GM12878 (cell line): ENCODE measurements around the gene BNIPL. TPM values are rescaled to one million over a fixed set of nuclear protein-coding genes. Genes with fewer than 3 reads are reported as not detected.

ENCODE experiments used
- BACH1 ChIP-seq: fragments of 450-650 bp; IDR thresholded peaks from 2 replicates; pipeline ENCODE4 v1.6.1; 2017; ENCODE audit warnings: mild to moderate bottlenecking, borderline replicate concordance
- CHD2 ChIP-seq: IDR thresholded peaks from 2 replicates; pipeline ENCODE4 v1.6.1; 2011; ENCODE audit warnings: low read depth, low read length, improper control_type of control experiment, borderline replicate concordance
- CREM ChIP-seq: IDR thresholded peaks from 2 replicates; pipeline ENCODE4 v1.6.1; 2014; ENCODE audit warnings: antibody characterized with exemption, low read depth
- EP300 ChIP-seq, 2 experiments: fragments of 150-350 bp in 1 of 2; IDR thresholded peaks; 2 replicates each; pipeline ENCODE4 v1.6.1; 2011 to 2012; ENCODE audit warnings: low read depth in 2 of 2, low read length in 2 of 2, borderline replicate concordance in 1 of 2, improper control_type of control experiment in 1 of 2, inconsistent platforms in 1 of 2; ENCODE audit not compliant: control insufficient read depth in 1 of 2
- ETV6 ChIP-seq, 2 experiments: fragments of 450-650 bp in 1 of 2; IDR thresholded peaks in 1 of 2; conservative IDR thresholded peaks in 1 of 2; 2 replicates each; pipeline ENCODE4 v1.6.1; 2014; ENCODE audit warnings: antibody characterized with exemption in 1 of 2, borderline replicate concordance in 1 of 2, low read depth in 1 of 2, mild to moderate bottlenecking in 1 of 2, moderate library complexity in 1 of 2
- FOS ChIP-seq: IDR thresholded peaks from 3 replicates; pipeline ENCODE4 v1.6.1; 2011; ENCODE audit warnings: borderline replicate concordance; ENCODE audit not compliant: insufficient read length; ENCODE audit errors: extremely low read depth
- GABPA ChIP-seq: IDR thresholded peaks from 2 replicates; pipeline ENCODE4 v1.6.1; 2014; ENCODE audit warnings: antibody characterized with exemption, low read depth, mild to moderate bottlenecking, inconsistent platforms
- IKZF1 ChIP-seq: fragments of 450-650 bp; conservative IDR thresholded peaks from 2 replicates; pipeline ENCODE4 v1.6.1; 2017; ENCODE audit warnings: antibody characterized with exemption, mild to moderate bottlenecking
- RB1 ChIP-seq: fragments of 450-650 bp; formaldehyde crosslinking; IDR thresholded peaks from 2 replicates; pipeline ENCODE4 v1.6.1; 2017; ENCODE audit warnings: mild to moderate bottlenecking, borderline replicate concordance
- RBBP5 ChIP-seq: fragments of 200-600 bp; sonication (generic); conservative IDR thresholded peaks from 2 replicates; pipeline ENCODE4 v1.6.1; 2016
- TAF1 ChIP-seq: IDR thresholded peaks from 2 replicates; pipeline ENCODE4 v1.6.1; 2011; ENCODE audit warnings: mild to moderate bottlenecking, low read depth, low read length, borderline replicate concordance
- TCF12 ChIP-seq: IDR thresholded peaks from 2 replicates; pipeline ENCODE4 v1.6.1; 2011; ENCODE audit warnings: low read depth, mild to moderate bottlenecking, low read length
- polyA plus RNA-seq, 11 experiments: library from polyadenylated mRNA; depleted of rRNA in 4 of 11; unstranded in 6 of 11; stranded (reverse) in 5 of 11; fragments of >200 nt; fragmentation: Nextera tagmentation in 4 of 11; fragmentation: Illumina TruSeq in 1 of 11; extraction: Ambion mirVana in 4 of 11; extraction: Trizol in 1 of 11; gene quantifications; 1 replicate in 1 of 11; 2 replicates in 10 of 11; pipeline versions ENCODE4 v1.2.1 to v1.2.3, GENCODE V29; 2011 to 2016; ENCODE audit warnings: inconsistent platforms in 2 of 11, missing spikeins in 2 of 11, low read depth in 1 of 11
- total RNA-seq, 4 experiments: library from RNA; depleted of rRNA in 3 of 4; stranded (reverse); fragments of >200 nt in 3 of 4; fragmentation: Illumina TruSeq in 1 of 4; extraction: Trizol in 1 of 4; gene quantifications; 2 replicates each; pipeline versions ENCODE4 v1.2.1 to v1.2.3, GENCODE V29; 2013 to 2021
- TF ChIP-seq, protein P1 (sequence below): fragments of 450-650 bp; formaldehyde crosslinking; IDR thresholded peaks from 2 replicates; pipeline ENCODE4 v1.5.0; 2022; ENCODE audit warnings: mild to moderate bottlenecking, missing genetic modification characterization
- TF ChIP-seq, protein P2 (sequence below): fragments of 150-350 bp; IDR thresholded peaks from 2 replicates; pipeline ENCODE4 v1.6.1; 2016; ENCODE audit warnings: low read depth, low read length
- TF ChIP-seq, protein P3 (sequence below): fragments of 450-650 bp; IDR thresholded peaks from 2 replicates; pipeline ENCODE4 v1.6.1; 2018; ENCODE audit warnings: borderline replicate concordance, mild to moderate bottlenecking; ENCODE audit not compliant: partially characterized antibody
- TF ChIP-seq, protein P4 (sequence below), 3 experiments: IDR thresholded peaks in 2 of 3; conservative IDR thresholded peaks in 1 of 3; 2 replicates each; pipeline ENCODE4 v1.5.1; 2011; ENCODE audit warnings: low read depth in 3 of 3, low read length in 3 of 3, mild to moderate bottlenecking in 3 of 3, control low read depth in 2 of 3, moderate library complexity in 2 of 3, inconsistent platforms in 1 of 3, mixed read lengths in 1 of 3; ENCODE audit not compliant: control insufficient read depth in 2 of 3, insufficient read depth in 1 of 3; ENCODE audit errors: extremely low read depth in 1 of 3
- TF ChIP-seq, protein P5 (sequence below): fragments of 450-650 bp; IDR thresholded peaks from 2 replicates; pipeline ENCODE4 v1.6.1; 2016; ENCODE audit warnings: mild to moderate bottlenecking

The BNIPL gene
- total and polyA plus RNA-seq, 10 of the 15 experiments (the other 5 are each of a cell fraction or from before 2014, with no cell fraction given): 0.05 to 1.1 (median 0.17) TPM

DNA sequence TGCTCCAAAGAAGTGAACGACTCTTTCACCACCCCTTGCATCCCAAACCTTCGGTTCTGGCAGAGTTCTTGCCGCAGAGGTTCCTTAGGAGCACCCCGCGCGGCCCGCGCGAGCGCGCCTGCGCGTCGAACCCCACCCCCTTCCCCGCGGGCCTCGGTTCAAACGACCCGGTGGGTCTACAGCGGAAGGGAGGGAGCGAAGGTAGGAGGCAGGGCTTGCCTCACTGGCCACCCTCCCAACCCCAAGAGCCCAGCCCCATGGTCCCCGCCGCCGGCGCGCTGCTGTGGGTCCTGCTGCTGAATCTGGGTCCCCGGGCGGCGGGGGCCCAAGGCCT is 11.2 kb downstream of the BNIPL start, which contains the start of gene C1orf56 (continued):
- TF ChIP-seq, protein P1, sequence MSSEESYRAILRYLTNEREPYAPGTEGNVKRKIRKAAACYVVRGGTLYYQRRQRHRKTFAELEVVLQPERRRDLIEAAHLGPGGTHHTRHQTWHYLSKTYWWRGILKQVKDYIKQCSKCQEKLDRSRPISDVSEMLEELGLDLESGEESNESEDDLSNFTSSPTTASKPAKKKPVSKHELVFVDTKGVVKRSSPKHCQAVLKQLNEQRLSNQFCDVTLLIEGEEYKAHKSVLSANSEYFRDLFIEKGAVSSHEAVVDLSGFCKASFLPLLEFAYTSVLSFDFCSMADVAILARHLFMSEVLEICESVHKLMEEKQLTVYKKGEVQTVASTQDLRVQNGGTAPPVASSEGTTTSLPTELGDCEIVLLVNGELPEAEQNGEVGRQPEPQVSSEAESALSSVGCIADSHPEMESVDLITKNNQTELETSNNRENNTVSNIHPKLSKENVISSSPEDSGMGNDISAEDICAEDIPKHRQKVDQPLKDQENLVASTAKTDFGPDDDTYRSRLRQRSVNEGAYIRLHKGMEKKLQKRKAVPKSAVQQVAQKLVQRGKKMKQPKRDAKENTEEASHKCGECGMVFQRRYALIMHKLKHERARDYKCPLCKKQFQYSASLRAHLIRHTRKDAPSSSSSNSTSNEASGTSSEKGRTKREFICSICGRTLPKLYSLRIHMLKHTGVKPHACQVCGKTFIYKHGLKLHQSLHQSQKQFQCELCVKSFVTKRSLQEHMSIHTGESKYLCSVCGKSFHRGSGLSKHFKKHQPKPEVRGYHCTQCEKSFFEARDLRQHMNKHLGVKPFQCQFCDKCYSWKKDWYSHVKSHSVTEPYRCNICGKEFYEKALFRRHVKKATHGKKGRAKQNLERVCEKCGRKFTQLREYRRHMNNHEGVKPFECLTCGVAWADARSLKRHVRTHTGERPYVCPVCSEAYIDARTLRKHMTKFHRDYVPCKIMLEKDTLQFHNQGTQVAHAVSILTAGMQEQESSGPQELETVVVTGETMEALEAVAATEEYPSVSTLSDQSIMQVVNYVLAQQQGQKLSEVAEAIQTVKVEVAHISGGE (CRISPR knock-in tag): no peak
- TF ChIP-seq, protein P2, sequence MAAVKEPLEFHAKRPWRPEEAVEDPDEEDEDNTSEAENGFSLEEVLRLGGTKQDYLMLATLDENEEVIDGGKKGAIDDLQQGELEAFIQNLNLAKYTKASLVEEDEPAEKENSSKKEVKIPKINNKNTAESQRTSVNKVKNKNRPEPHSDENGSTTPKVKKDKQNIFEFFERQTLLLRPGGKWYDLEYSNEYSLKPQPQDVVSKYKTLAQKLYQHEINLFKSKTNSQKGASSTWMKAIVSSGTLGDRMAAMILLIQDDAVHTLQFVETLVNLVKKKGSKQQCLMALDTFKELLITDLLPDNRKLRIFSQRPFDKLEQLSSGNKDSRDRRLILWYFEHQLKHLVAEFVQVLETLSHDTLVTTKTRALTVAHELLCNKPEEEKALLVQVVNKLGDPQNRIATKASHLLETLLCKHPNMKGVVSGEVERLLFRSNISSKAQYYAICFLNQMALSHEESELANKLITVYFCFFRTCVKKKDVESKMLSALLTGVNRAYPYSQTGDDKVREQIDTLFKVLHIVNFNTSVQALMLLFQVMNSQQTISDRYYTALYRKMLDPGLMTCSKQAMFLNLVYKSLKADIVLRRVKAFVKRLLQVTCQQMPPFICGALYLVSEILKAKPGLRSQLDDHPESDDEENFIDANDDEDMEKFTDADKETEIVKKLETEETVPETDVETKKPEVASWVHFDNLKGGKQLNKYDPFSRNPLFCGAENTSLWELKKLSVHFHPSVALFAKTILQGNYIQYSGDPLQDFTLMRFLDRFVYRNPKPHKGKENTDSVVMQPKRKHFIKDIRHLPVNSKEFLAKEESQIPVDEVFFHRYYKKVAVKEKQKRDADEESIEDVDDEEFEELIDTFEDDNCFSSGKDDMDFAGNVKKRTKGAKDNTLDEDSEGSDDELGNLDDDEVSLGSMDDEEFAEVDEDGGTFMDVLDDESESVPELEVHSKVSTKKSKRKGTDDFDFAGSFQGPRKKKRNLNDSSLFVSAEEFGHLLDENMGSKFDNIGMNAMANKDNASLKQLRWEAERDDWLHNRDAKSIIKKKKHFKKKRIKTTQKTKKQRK: no peak
- TF ChIP-seq RBBP5 (no peak), CHD2 (peak; percentile 70; the same call in 1 of the 2 replicates), BACH1 (0 out of 2 replicates have a peak, but pooled peaks have one; percentile 47), ETV6 (conservative IDR thresholded peaks at IDR 0.05 in 1 of 2, IDR thresholded peaks at IDR 0.05 in 1 of 2; ENCODE audit: borderline replicate concordance in 1 of 2, low read depth in 1 of 2) (no peak), IKZF1 (no peak), FOS (no peak), TAF1 (peak; percentile 30; the same call in 1 of the 2 replicates), CREM (0 out of 2 replicates have a peak, but pooled peaks have one; percentile 4), TCF12 (no peak), RB1 (no peak), GABPA (no peak), EP300 (IDR thresholded peaks at IDR 0.05; ENCODE audit: borderline replicate concordance in 1 of 2, control insufficient read depth in 1 of 2, low read depth in 2 of 2, low read length in 2 of 2) (no peak)
- TF ChIP-seq, protein P3, sequence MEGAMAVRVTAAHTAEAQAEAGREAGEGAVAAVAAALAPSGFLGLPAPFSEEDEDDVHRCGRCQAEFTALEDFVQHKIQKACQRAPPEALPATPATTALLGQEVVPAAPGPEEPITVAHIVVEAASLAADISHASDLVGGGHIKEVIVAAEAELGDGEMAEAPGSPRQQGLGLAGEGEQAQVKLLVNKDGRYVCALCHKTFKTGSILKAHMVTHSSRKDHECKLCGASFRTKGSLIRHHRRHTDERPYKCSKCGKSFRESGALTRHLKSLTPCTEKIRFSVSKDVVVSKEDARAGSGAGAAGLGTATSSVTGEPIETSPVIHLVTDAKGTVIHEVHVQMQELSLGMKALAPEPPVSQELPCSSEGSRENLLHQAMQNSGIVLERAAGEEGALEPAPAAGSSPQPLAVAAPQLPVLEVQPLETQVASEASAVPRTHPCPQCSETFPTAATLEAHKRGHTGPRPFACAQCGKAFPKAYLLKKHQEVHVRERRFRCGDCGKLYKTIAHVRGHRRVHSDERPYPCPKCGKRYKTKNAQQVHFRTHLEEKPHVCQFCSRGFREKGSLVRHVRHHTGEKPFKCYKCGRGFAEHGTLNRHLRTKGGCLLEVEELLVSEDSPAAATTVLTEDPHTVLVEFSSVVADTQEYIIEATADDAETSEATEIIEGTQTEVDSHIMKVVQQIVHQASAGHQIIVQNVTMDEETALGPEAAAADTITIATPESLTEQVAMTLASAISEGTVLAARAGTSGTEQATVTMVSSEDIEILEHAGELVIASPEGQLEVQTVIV: no peak
- TF ChIP-seq, protein P4, sequence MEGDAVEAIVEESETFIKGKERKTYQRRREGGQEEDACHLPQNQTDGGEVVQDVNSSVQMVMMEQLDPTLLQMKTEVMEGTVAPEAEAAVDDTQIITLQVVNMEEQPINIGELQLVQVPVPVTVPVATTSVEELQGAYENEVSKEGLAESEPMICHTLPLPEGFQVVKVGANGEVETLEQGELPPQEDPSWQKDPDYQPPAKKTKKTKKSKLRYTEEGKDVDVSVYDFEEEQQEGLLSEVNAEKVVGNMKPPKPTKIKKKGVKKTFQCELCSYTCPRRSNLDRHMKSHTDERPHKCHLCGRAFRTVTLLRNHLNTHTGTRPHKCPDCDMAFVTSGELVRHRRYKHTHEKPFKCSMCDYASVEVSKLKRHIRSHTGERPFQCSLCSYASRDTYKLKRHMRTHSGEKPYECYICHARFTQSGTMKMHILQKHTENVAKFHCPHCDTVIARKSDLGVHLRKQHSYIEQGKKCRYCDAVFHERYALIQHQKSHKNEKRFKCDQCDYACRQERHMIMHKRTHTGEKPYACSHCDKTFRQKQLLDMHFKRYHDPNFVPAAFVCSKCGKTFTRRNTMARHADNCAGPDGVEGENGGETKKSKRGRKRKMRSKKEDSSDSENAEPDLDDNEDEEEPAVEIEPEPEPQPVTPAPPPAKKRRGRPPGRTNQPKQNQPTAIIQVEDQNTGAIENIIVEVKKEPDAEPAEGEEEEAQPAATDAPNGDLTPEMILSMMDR (IDR thresholded peaks at IDR 0.05 in 2 of 3, conservative IDR thresholded peaks at IDR 0.05 in 1 of 3; ENCODE audit: control insufficient read depth in 2 of 3, extremely low read depth in 1 of 3, insufficient read depth in 1 of 3, low read depth in 3 of 3, low read length in 3 of 3): no peak
- TF ChIP-seq, protein P5, sequence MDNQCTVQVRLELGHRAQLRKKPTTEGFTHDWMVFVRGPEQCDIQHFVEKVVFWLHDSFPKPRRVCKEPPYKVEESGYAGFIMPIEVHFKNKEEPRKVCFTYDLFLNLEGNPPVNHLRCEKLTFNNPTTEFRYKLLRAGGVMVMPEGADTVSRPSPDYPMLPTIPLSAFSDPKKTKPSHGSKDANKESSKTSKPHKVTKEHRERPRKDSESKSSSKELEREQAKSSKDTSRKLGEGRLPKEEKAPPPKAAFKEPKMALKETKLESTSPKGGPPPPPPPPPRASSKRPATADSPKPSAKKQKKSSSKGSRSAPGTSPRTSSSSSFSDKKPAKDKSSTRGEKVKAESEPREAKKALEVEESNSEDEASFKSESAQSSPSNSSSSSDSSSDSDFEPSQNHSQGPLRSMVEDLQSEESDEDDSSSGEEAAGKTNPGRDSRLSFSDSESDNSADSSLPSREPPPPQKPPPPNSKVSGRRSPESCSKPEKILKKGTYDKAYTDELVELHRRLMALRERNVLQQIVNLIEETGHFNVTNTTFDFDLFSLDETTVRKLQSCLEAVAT: no peak
